HepG2 (cell line): Measurements from ENCODE around the gene OR12D3. TPM values are rescaled to one million over a fixed set of nuclear protein-coding genes. Genes with fewer than 3 reads are reported as not detected.

Source experiments
- ATAC-seq: fragments of 200-7000 bp; cut with Tn5 transposase; 3 replicates; pipeline ENCODE4 v1.9.1; 2020; ENCODE audit warnings: mild to moderate bottlenecking, moderate library complexity
- BruUV-seq: library from RNA; stranded (reverse); fragments of 400-500 nt; replicated peaks from 2 replicates; lab custom pipeline; 2021; lab: Mats Ljungman, UMichigan
- CTCF ChIA-PET: fragments of 300-600 bp; formaldehyde crosslinking; extraction: SDS; loops from one replicate; lab custom pipeline; 2021; ENCODE audit warnings: low total read pairs, inconsistent platforms, low intra/inter-chr PET ratio; lab: Yijun Ruan, JAX
- POLR2A ChIA-PET: fragments of 350-600 bp; sonication (Branson Sonifier 250); formaldehyde crosslinking; loops from one replicate; lab custom pipeline; 2020; ENCODE audit warnings: antibody characterized with exemption, inconsistent platforms; lab: Yijun Ruan, JAX
- DNase-seq: peaks from one replicate; pipeline ENCODE4 v3.0.0-alpha.2; 2015; ENCODE audit warnings: low spot score
- FAIRE-seq: peaks from 3 replicates; lab custom pipeline; 2011; peaks lifted over from hg19 to GRCh38; lab: Jason Lieb, UNC
- H2AFZ ChIP-seq: one replicate; pipeline ENCODE4 v1.6.1; 2011; ENCODE audit warnings: low read length, inconsistent platforms
- H3K27ac ChIP-seq: fragments of 300-600 bp; 3 replicates; pipeline ENCODE4 v1.8.0; 2011; ENCODE audit warnings: mixed run types, mild to moderate bottlenecking, mixed read lengths, low read length, inconsistent platforms; ENCODE audit not compliant: insufficient read depth; ENCODE audit errors: extremely low read length
- H3K27me3 ChIP-seq, 2 experiments: fragments of 200-600 bp in 1 of 2; 2 replicates in 1 of 2; 3 replicates in 1 of 2; pipeline versions ENCODE4 v1.6.0 to v1.8.0; 2011; ENCODE audit warnings: low read length in 2 of 2, mild to moderate bottlenecking in 2 of 2, moderate library complexity in 2 of 2, inconsistent platforms in 1 of 2; ENCODE audit not compliant: insufficient read depth in 2 of 2, control insufficient read depth in 1 of 2
- H3K36me3 ChIP-seq, 2 experiments: fragments of 200-600 bp in 1 of 2; replicated peaks in 1 of 2; 2 replicates in 1 of 2; 3 replicates in 1 of 2; pipeline versions ENCODE4 v1.5.1 to v1.8.0; 2011; ENCODE audit warnings: low read length in 2 of 2, inconsistent platforms in 1 of 2; ENCODE audit not compliant: insufficient read depth in 2 of 2, control insufficient read depth in 1 of 2
- H3K4me1 ChIP-seq: 2 replicates; pipeline ENCODE4 v1.5.1; 2012; ENCODE audit warnings: low read length, inconsistent platforms; ENCODE audit not compliant: insufficient read depth
- H3K4me2 ChIP-seq: 2 replicates; pipeline ENCODE4 v1.6.0; 2011; ENCODE audit warnings: low read depth, low read length, inconsistent platforms
- H3K4me3 ChIP-seq, 3 experiments: fragments of 200-600 bp in 1 of 3; sonication (generic), shearing (Covaris generic) in 1 of 3; replicated peaks in 1 of 3; 2 replicates each; pipeline ENCODE4 v1.5.1; 2011 to 2016; ENCODE audit warnings: low read length in 3 of 3, inconsistent platforms in 2 of 3, low read depth in 2 of 3, mild to moderate bottlenecking in 2 of 3, control low read depth in 1 of 3, mixed read lengths in 1 of 3; ENCODE audit not compliant: insufficient read depth in 1 of 3
- H3K79me2 ChIP-seq: one replicate; pipeline ENCODE4 v1.6.1; 2011; ENCODE audit warnings: low read length, inconsistent platforms; ENCODE audit not compliant: insufficient read depth
- H3K9ac ChIP-seq: 2 replicates; pipeline ENCODE4 v1.6.0; 2011; ENCODE audit warnings: mild to moderate bottlenecking, low read depth, low read length, inconsistent platforms; ENCODE audit not compliant: insufficient read depth
- H3K9me3 ChIP-seq: 2 replicates; pipeline ENCODE4 v1.5.1; 2012; ENCODE audit warnings: mild to moderate bottlenecking, low read length
- H4K20me1 ChIP-seq: 2 replicates; pipeline ENCODE4 v1.6.0; 2011; ENCODE audit warnings: inconsistent platforms, mild to moderate bottlenecking, low read length, moderate library complexity; ENCODE audit not compliant: insufficient read depth
- HNF4A ChIP-seq: sonication (generic); formaldehyde crosslinking; IDR thresholded peaks from 2 replicates; pipeline ENCODE4 v1.4.0; 2020; ENCODE audit warnings: missing genetic modification reagents
- STAG1 ChIP-seq: sonication (generic); formaldehyde crosslinking; IDR thresholded peaks from 2 replicates; pipeline ENCODE4 v1.4.0; 2020; ENCODE audit warnings: missing genetic modification reagents
- in situ Hi-C: cut with HindIII; loops from 2 replicates; pipeline ENCODE4 v1.10.0; 2017; ENCODE audit warnings: low pct_unique_long_range_greater_than_20kb; ENCODE audit not compliant: extremely low pct_ligation_motif_present
- intact Hi-C: fragments of 100-400 bp; cut with micrococcal nuclease; formaldehyde crosslinking; loops from one replicate; pipeline ENCODE4 v1.10.0; 2022; ENCODE audit not compliant: unreplicated experiment
- polyA plus RNA-seq, 8 experiments: library from polyadenylated mRNA; depleted of rRNA in 3 of 8; stranded (reverse) in 7 of 8; unstranded in 1 of 8; fragments of >200 nt; fragmentation: Illumina TruSeq in 4 of 8; extraction: Trizol in 4 of 8; gene quantifications; 2 replicates each; pipeline versions ENCODE4 v1.2.1 to v1.2.3, GENCODE V29; 2011 to 2016; ENCODE audit warnings: low read depth in 4 of 8, missing spikeins in 1 of 8, mixed read lengths in 1 of 8; ENCODE audit not compliant: insufficient read depth in 1 of 8
- total RNA-seq, 5 experiments: library from RNA; depleted of rRNA; stranded (reverse); fragments of >200 nt; fragmentation: Illumina TruSeq; extraction: Trizol; gene quantifications; 2 replicates each; pipeline ENCODE4 v1.2.3, GENCODE V29; 2016; ENCODE audit warnings: low read depth in 1 of 5
- TF ChIP-seq, protein P1 (sequence below): sonication (generic); formaldehyde crosslinking; IDR thresholded peaks from 2 replicates; pipeline ENCODE4 v1.5.0; 2020; ENCODE audit warnings: mild to moderate bottlenecking, missing genetic modification reagents, moderate library complexity
- TF ChIP-seq, protein P2 (sequence below): sonication (generic); formaldehyde crosslinking; IDR thresholded peaks from 2 replicates; pipeline ENCODE4 v1.4.0; 2020; ENCODE audit warnings: missing genetic modification reagents, mild to moderate bottlenecking, borderline replicate concordance
- TF ChIP-seq, protein P3 (sequence below): sonication (generic); formaldehyde crosslinking; IDR thresholded peaks from 2 replicates; pipeline ENCODE4 v1.8.0; 2022; ENCODE audit warnings: mild to moderate bottlenecking, missing genetic modification reagents, borderline replicate concordance
- TF ChIP-seq, protein P4 (sequence below): sonication (generic); formaldehyde crosslinking; IDR thresholded peaks from 2 replicates; pipeline ENCODE4 v1.8.1; 2023; ENCODE audit warnings: mild to moderate bottlenecking, missing genetic modification reagents

The OR12D3 gene
- total and polyA plus RNA-seq, 2 of the 13 experiments (the other 11 are each of a cell fraction or from before 2014, with no cell fraction given) = not detected

DNA sequence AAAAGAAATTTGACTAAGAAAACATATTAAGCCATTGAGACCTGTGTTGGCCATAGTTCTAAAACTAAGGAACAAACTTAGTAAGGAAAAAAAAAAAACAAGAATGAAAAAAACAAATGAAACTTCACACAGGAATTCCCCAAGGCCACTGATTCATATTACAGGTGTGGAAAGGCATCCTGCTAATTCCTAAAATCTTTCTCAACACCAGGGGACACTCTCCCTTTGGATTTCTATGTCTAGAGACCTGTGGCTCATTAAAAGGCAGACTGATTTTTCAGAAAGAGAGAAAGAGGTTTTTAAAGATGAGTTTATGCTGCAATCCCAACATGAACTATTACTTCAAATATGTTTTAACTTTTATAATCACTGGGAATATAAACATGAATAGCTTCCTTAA lies 39.5 kb upstream of the OR12D3 start, which contains the start of gene OR12D1:
OR12D1 (plus strand) TSS at position 341 of the 400 bp plus-strand sequence.
- CTCF ChIA-PET = no interaction called here
- POLR2A ChIA-PET = no interaction called here
- TF ChIP-seq, protein P1, sequence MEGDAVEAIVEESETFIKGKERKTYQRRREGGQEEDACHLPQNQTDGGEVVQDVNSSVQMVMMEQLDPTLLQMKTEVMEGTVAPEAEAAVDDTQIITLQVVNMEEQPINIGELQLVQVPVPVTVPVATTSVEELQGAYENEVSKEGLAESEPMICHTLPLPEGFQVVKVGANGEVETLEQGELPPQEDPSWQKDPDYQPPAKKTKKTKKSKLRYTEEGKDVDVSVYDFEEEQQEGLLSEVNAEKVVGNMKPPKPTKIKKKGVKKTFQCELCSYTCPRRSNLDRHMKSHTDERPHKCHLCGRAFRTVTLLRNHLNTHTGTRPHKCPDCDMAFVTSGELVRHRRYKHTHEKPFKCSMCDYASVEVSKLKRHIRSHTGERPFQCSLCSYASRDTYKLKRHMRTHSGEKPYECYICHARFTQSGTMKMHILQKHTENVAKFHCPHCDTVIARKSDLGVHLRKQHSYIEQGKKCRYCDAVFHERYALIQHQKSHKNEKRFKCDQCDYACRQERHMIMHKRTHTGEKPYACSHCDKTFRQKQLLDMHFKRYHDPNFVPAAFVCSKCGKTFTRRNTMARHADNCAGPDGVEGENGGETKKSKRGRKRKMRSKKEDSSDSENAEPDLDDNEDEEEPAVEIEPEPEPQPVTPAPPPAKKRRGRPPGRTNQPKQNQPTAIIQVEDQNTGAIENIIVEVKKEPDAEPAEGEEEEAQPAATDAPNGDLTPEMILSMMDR (CRISPR knock-in tag) = peak; percentile 24; the same call in 1 of the 2 replicates
- peak; percentile 20; the same call in 1 of the 2 replicates for TF ChIP-seq STAG1 (CRISPR knock-in tag)
- TF ChIP-seq, protein P2, sequence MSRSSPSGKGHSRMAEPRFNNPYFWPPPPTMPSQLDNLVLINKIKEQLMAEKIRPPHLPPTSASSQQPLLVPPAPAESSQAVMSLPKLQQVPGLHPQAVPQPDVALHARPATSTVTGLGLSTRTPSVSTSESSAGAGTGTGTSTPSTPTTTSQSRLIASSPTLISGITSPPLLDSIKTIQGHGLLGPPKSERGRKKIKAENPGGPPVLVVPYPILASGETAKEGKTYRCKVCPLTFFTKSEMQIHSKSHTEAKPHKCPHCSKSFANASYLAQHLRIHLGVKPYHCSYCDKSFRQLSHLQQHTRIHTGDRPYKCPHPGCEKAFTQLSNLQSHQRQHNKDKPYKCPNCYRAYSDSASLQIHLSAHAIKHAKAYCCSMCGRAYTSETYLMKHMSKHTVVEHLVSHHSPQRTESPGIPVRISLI (CRISPR knock-in tag) = no peak
- TF ChIP-seq, protein P3, sequence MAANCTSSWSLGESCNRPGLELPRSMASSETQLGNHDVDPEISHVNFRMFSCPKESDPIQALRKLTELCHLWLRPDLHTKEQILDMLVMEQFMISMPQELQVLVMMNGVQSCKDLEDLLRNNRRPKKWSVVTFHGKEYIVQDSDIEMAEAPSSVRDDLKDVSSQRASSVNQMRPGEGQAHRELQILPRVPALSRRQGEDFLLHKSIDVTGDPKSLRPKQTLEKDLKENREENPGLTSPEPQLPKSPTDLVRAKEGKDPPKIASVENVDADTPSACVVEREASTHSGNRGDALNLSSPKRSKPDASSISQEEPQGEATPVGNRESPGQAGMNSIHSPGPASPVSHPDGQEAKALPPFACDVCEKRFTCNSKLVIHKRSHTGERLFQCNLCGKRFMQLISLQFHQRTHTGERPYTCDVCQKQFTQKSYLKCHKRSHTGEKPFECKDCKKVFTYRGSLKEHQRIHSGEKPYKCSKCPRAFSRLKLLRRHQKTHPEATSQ = no peak
- TF ChIP-seq HNF4A (CRISPR knock-in tag) = no peak
- TF ChIP-seq, protein P4, sequence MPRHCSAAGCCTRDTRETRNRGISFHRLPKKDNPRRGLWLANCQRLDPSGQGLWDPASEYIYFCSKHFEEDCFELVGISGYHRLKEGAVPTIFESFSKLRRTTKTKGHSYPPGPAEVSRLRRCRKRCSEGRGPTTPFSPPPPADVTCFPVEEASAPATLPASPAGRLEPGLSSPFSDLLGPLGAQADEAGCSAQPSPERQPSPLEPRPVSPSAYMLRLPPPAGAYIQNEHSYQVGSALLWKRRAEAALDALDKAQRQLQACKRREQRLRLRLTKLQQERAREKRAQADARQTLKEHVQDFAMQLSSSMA (CRISPR knock-in tag) = no peak
- H3K27me3 ChIP-seq = no peaks in the 10 kb centered on the region
- H3K79me2 ChIP-seq = no peaks in the 10 kb centered on the region
- in situ Hi-C loops = no loop called here
- BruUV-seq = no TSS peak
- H3K4me1 ChIP-seq = no peaks in the 10 kb centered on the region
- no peak within 1 kb of the TSS for H3K4me2 ChIP-seq
- no peak within 1 kb of the TSS for H3K27ac ChIP-seq
- no peak within 1 kb of the TSS for H3K9ac ChIP-seq
- FAIRE-seq = no peak
- ATAC-seq = no peak
- intact Hi-C loops = loop anchor here (1.0 kb wide), 1 partner anchor 175 kb away; no protein-coding TSS in a partner anchor
- H2AFZ ChIP-seq = no peak within 1 kb of the TSS
- H4K20me1 ChIP-seq = no peaks in the 10 kb centered on the region
- no peak within 1 kb of the TSS for H3K4me3 ChIP-seq
- DNase-seq = peak; percentile 10
- H3K9me3 ChIP-seq = 0 out of 2 replicates have a peak, but pooled peaks cover 4% of the 10 kb centered on the region
- no peaks in the 10 kb centered on the region for H3K36me3 ChIP-seq
